ENCODE results near the gene CDH4. TPM values are rescaled to one million over a fixed set of nuclear protein-coding genes. Genes with fewer than 3 reads are reported as not detected.

Gene CDH4
- total and polyA plus RNA-seq, 2 donors (not counting 3 experiments of a cell fraction or from before 2014, with no cell fraction given): 0.17 to 0.51 TPM

DNA sequence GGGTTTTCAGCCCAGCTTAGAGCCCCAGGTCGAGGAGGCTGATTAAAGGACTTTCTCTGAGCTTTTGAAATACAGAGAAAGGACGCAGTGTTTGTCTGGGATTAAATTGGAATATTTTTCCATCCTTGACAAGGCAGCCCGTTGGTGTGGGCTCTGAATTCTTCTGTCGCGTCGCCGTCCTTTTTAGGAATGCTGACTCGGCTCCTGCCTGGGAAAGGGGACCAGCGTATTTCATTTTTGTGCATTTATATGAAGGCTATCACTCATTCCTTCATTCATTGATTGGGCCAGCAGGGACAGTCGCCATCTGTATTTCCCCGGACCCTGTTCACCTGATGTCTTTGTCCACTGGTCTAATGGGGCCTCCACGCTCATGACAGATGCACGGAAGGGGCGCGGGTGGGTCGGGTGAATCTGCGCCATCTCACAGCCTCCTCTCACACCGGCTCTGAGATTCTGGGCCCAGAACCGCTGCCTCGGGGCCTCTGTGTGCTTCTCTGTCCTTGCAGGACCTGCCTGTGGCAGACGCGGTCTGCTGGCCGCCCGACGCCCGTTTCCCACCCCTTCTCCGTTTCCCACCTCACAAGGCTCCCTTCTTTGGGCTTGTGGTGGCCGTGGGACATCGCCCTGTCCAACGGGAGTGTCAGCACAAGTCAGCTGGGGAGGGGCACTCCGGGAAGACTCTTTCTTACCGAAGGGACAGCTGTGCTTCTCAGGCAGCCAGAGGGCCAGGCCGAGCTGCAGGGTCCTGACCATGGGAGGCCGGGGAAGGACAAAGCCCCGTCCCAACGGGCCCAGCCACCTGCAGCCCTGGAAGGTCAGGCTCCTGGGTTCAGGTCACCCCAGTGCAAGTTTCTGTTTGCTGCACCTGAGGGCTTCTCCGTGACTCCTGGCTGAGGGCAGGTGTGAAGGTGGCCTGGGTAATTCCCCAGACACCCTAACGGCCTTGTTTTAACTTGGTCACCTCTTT, 656.3 kb downstream of the CDH4 start:
- DNase-seq (ENCODE audit: low read depth, low spot score): no peak
- FAIRE-seq: no peak
- Histone ChIP-seq H3K27ac (ENCODE audit: insufficient read depth, low read depth, low read length) (no peak overlapping the region), H3K79me2 (ENCODE audit: control insufficient read depth, insufficient read depth, low read length) (no peaks in the 10 kb centered on the region), H2AFZ (ENCODE audit: low read depth, low read length) (no peak overlapping the region), H3K36me3 (ENCODE audit: control insufficient read depth in 2 of 2, extremely low read depth in 1 of 2, insufficient read depth in 2 of 2, low read length in 2 of 2) (no peaks in the 10 kb centered on the region), H3K27me3 (ENCODE audit: control insufficient read depth in 2 of 2, insufficient read depth in 2 of 2, low read length in 2 of 2) (no peaks in the 10 kb centered on the region), H3K9me3 (replicated peaks; ENCODE audit: control insufficient read depth, insufficient read depth, low read length) (no peaks in the 10 kb centered on the region), H3K9me1 (replicated peaks; ENCODE audit: control insufficient read depth, extremely low read depth, insufficient read depth, low read length) (no peaks in the 10 kb centered on the region), H4K20me1 (replicated peaks; ENCODE audit: control insufficient read depth, extremely low read depth, insufficient read depth, low read length) (no peaks in the 10 kb centered on the region), H3K9ac (replicated peaks; ENCODE audit: extremely low read depth, insufficient read depth, low read length) (no peak overlapping the region), H3K4me3 (replicated peaks in 1 of 3; ENCODE audit: insufficient read depth in 1 of 3, low read depth in 1 of 3, low read length in 3 of 3) (no peak overlapping the region), H3K4me1 (ENCODE audit: control insufficient read depth, extremely low read depth, insufficient read depth, low read length) (no peaks in the 10 kb centered on the region), H3K4me2 (ENCODE audit: insufficient read depth, low read length) (no peak overlapping the region)
- CTCF ChIA-PET: no interaction called here
- POLR2A ChIA-PET: no interaction called here
- intact Hi-C loops (cut with micrococcal nuclease): no loop called here
- no peak for TF ChIP-seq POLR2AphosphoS5 (IDR thresholded peaks at IDR 0.05; ENCODE audit: insufficient read depth, low read depth, low read length)
- TF ChIP-seq MAX (IDR thresholded peaks at IDR 0.05; ENCODE audit: insufficient read depth, insufficient read length): no peak
- TF ChIP-seq JUN (IDR thresholded peaks at IDR 0.05; ENCODE audit: borderline replicate concordance, insufficient read depth, insufficient read length, low read depth): no peak
- BruUV-seq (replicated peaks): no TSS peak
- dilution Hi-C loops (cut with MboI; ENCODE audit: extremely low pct_ligation_motif_present, low sequenced_read_pairs): no loop called here

DNA sequence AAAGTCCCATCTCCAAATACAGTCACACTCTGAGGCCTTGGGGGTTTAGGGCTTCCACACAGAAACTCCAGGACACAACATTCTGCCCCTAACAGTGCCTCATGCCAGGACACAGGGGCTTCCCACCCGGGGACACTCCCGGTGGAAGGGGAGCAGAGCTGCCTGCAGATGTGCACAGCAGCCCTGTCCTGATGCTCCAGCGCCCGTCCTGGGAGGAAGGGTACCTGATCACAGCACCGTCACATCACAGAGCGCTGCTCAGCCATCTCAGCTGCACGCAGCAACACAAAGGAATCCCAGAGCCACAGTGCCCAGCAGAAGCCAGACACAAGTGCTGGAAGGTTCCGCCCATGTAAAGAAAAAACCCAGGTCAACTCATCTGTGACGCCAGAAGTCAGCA, 657.0 kb downstream of the CDH4 start:
- no peaks in the 10 kb centered on the region for H3K36me3 ChIP-seq (ENCODE audit: control insufficient read depth in 2 of 2, extremely low read depth in 1 of 2, insufficient read depth in 2 of 2, low read length in 2 of 2)
- H4K20me1 ChIP-seq (replicated peaks; ENCODE audit: control insufficient read depth, extremely low read depth, insufficient read depth, low read length): no peaks in the 10 kb centered on the region
- H3K27me3 ChIP-seq (ENCODE audit: control insufficient read depth in 2 of 2, insufficient read depth in 2 of 2, low read length in 2 of 2): no peaks in the 10 kb centered on the region
- H2AFZ ChIP-seq (ENCODE audit: low read depth, low read length): no peak overlapping the region
- H3K4me2 ChIP-seq (ENCODE audit: insufficient read depth, low read length): no peak overlapping the region
- no peaks in the 10 kb centered on the region for H3K4me1 ChIP-seq (ENCODE audit: control insufficient read depth, extremely low read depth, insufficient read depth, low read length)
- no peaks in the 10 kb centered on the region for H3K79me2 ChIP-seq (ENCODE audit: control insufficient read depth, insufficient read depth, low read length)
- H3K9ac ChIP-seq (replicated peaks; ENCODE audit: extremely low read depth, insufficient read depth, low read length): no peak overlapping the region
- no peaks in the 10 kb centered on the region for H3K9me1 ChIP-seq (replicated peaks; ENCODE audit: control insufficient read depth, extremely low read depth, insufficient read depth, low read length)
- ChIA-PET CTCF (no interaction called here), POLR2A (no interaction called here)
- BruUV-seq (replicated peaks): no TSS peak
- intact Hi-C loops (cut with micrococcal nuclease) (no loop called here), dilution Hi-C loops (cut with MboI; ENCODE audit: extremely low pct_ligation_motif_present, low sequenced_read_pairs) (no loop called here)
- FAIRE-seq: no peak
- no peak for TF ChIP-seq MAX (IDR thresholded peaks at IDR 0.05; ENCODE audit: insufficient read depth, insufficient read length)
- no peak for TF ChIP-seq GATA2 (IDR thresholded peaks at IDR 0.05; ENCODE audit: insufficient read depth, insufficient read length, low read depth, low read length)
- TF ChIP-seq, protein P1, sequence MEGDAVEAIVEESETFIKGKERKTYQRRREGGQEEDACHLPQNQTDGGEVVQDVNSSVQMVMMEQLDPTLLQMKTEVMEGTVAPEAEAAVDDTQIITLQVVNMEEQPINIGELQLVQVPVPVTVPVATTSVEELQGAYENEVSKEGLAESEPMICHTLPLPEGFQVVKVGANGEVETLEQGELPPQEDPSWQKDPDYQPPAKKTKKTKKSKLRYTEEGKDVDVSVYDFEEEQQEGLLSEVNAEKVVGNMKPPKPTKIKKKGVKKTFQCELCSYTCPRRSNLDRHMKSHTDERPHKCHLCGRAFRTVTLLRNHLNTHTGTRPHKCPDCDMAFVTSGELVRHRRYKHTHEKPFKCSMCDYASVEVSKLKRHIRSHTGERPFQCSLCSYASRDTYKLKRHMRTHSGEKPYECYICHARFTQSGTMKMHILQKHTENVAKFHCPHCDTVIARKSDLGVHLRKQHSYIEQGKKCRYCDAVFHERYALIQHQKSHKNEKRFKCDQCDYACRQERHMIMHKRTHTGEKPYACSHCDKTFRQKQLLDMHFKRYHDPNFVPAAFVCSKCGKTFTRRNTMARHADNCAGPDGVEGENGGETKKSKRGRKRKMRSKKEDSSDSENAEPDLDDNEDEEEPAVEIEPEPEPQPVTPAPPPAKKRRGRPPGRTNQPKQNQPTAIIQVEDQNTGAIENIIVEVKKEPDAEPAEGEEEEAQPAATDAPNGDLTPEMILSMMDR (IDR thresholded peaks at IDR 0.05; ENCODE audit: extremely low read depth in 1 of 2, insufficient read depth in 1 of 2, low read depth in 1 of 2, low read length in 2 of 2): no peak
- no peak for TF ChIP-seq EZH2 (IDR thresholded peaks at IDR 0.05; ENCODE audit: borderline replicate concordance, low read depth, low read length, severe bottlenecking)
- TF ChIP-seq MYC (IDR thresholded peaks at IDR 0.05; ENCODE audit: low read depth, low read length): no peak
- no peak for DNase-seq (ENCODE audit: low read depth, low spot score)
- H3K27ac ChIP-seq (ENCODE audit: insufficient read depth, low read depth, low read length): no peak overlapping the region
- H3K9me3 ChIP-seq (replicated peaks; ENCODE audit: control insufficient read depth, insufficient read depth, low read length): no peaks in the 10 kb centered on the region
- no peak overlapping the region for H3K4me3 ChIP-seq (replicated peaks in 1 of 3; ENCODE audit: insufficient read depth in 1 of 3, low read depth in 1 of 3, low read length in 3 of 3)

Data from endothelial cell of umbilical vein (primary cell).